Measurements from ENCODE around the gene VGLL4. TPM values are rescaled to one million over a fixed set of nuclear protein-coding genes. Genes with fewer than 3 reads are reported as not detected.
A peak's percentile ranks its signal among the peaks of the same experiment; 100 is the strongest.

Gene VGLL4
- total RNA-seq, 1 experiment from 2014 or later, result 42.1 TPM

- Histone ChIP-seq H4K91ac (ENCODE audit: insufficient read length, low read depth, low read length) (no peak overlapping the region), H3K18ac (ENCODE audit: insufficient read length, low read depth, low read length) (no peak overlapping the region), H2AFZ (ENCODE audit: low read length) (no peak overlapping the region), H3K9ac (ENCODE audit: extremely low read depth, insufficient read length, low read length) (no peak overlapping the region), H3K4me2 (ENCODE audit: insufficient read depth, insufficient read length, low read length) (no peak overlapping the region), H3K56ac (ENCODE audit: insufficient read length, low read depth, low read length) (no peak overlapping the region), H4K8ac (replicated peaks; ENCODE audit: insufficient read length, low read depth, low read length) (no peak overlapping the region), H3K4me1 (ENCODE audit: insufficient read depth, low read length) (peaks cover 12% of the 10 kb centered on the region; the same call in 1 of the 2 replicates), H3K27ac (ENCODE audit: insufficient read length, low read depth, low read length) (no peak overlapping the region), H3K9me3 (ENCODE audit: control insufficient read depth, low read depth, low read length) (no peaks in the 10 kb centered on the region), H3K4ac (ENCODE audit: low read depth, low read length) (no peak overlapping the region), H2AK5ac (ENCODE audit: insufficient read length, low read length) (no peak overlapping the region), H2BK120ac (ENCODE audit: low read depth, low read length, poor library complexity, severe bottlenecking) (no peak overlapping the region), H2BK12ac (ENCODE audit: insufficient read length, low read depth, low read length) (no peak overlapping the region), H3K23ac (ENCODE audit: insufficient read length, low read depth, low read length) (no peak overlapping the region), H3T11ph (ENCODE audit: low read length) (no peak overlapping the region), H3K27me3 (ENCODE audit: insufficient read depth, low read length) (no peaks in the 10 kb centered on the region), H4K20me1 (ENCODE audit: control insufficient read depth, insufficient read depth, insufficient read length) (no peaks in the 10 kb centered on the region), H2BK15ac (ENCODE audit: low read depth, low read length) (no peak overlapping the region), H3K79me2 (ENCODE audit: insufficient read depth, low read length) (peaks cover 30% of the 10 kb centered on the region; the same call in 1 of the 2 replicates), H3K23me2 (ENCODE audit: insufficient read length, low read depth, low read length, poor library complexity, severe bottlenecking) (no peaks in the 10 kb centered on the region), H3K79me1 (ENCODE audit: insufficient read depth, low read depth, low read length, poor library complexity, severe bottlenecking) (peaks cover 5% of the 10 kb centered on the region), H2BK20ac (ENCODE audit: low read depth, low read length, poor library complexity, severe bottlenecking) (no peak overlapping the region), H3K14ac (ENCODE audit: insufficient read depth, low read length) (no peak overlapping the region), H2BK5ac (ENCODE audit: insufficient read length, low read length) (no peak overlapping the region), H4K5ac (ENCODE audit: insufficient read length, low read depth, low read length) (no peak overlapping the region)
- no peak for DNase-seq
- no peak for TF ChIP-seq CTCF (conservative IDR thresholded peaks at IDR 0.05)
- no peak overlapping the region for H3K4me3 Mint-ChIP-seq
- H3K27ac Mint-ChIP-seq, result peak overlapping the region; percentile 16 to 74 (median 17); a peak in 5 of 7 replicates
- H3K27me3 Mint-ChIP-seq (ENCODE audit: low read depth), result no peaks in the 10 kb centered on the region
- no CpG with 5 or more reads among the region's 3 CpGs for WGBS (ENCODE audit: extremely low coverage, insufficient read length, low lambda C conversion rate)
- H3K36me3 Mint-ChIP-seq (ENCODE audit: insufficient read depth in 1 of 3, low read depth in 3 of 3), result no peaks in the 10 kb centered on the region; a peak in 1 of 7 replicates
- H3K9me3 Mint-ChIP-seq, result no peaks in the 10 kb centered on the region; a peak in 1 of 5 replicates
- H3K4me1 Mint-ChIP-seq, result peaks cover 39 to 46% of the 10 kb centered on the region in 2 experiments
Observed at GRCh38 chr3:11632966-11633365, 10.7 kb downstream of the VGLL4 start.

Measured in H9 (cell line).